ENCODE results near the gene LZTS2.

GRCh38 chr10:101022967-101023705 is 23.5 kb downstream of the LZTS2 start:
- TF ChIP-seq CTCF (conservative IDR thresholded peaks at IDR 0.05; ENCODE audit: low read depth, low read length), result no peak
- TF ChIP-seq POLR2A (IDR thresholded peaks at IDR 0.05; ENCODE audit: low read depth, low read length), result no peak
- no peak for TF ChIP-seq BHLHE40 (IDR thresholded peaks at IDR 0.05; ENCODE audit: low read depth, low read length)
- TF ChIP-seq RAD21 (IDR thresholded peaks at IDR 0.05; ENCODE audit: low read length), result no peak
- TF ChIP-seq CEBPB (IDR thresholded peaks at IDR 0.05; ENCODE audit: low read depth, low read length), result no peak
- TF ChIP-seq CHD1 (IDR thresholded peaks at IDR 0.05; ENCODE audit: low read depth, low read length), result no peak
- TF ChIP-seq RFX5 (IDR thresholded peaks at IDR 0.05; ENCODE audit: low read depth, low read length), result no peak
- no peak for TF ChIP-seq ELK1 (IDR thresholded peaks at IDR 0.05; ENCODE audit: borderline replicate concordance, low read depth, low read length)

All from IMR-90 (cell line).